C4-2B (cell line): ENCODE results near the gene C6orf132.

Experiments used
- CTCF ChIP-seq: fragments of 450-650 bp; conservative IDR thresholded peaks from 2 replicates; pipeline ENCODE4 v1.5.1; 2017; ENCODE audit warnings: mild to moderate bottlenecking
- ZFX ChIP-seq: fragments of 450-650 bp; IDR thresholded peaks from 2 replicates; pipeline ENCODE4 v1.6.1; 2017

- TF ChIP-seq CTCF = no peak
- no peak for TF ChIP-seq ZFX
These were observed 36.7 kb downstream of the C6orf132 start for GRCh38 chr6:42105709-42106108.
